Upper lobe of left lung (tissue), 6 donors: ENCODE data around the gene XIRP1. TPM values are rescaled to one million over a fixed set of nuclear protein-coding genes. Genes with fewer than 3 reads are reported as not detected.

Source experiments
- ATAC-seq, 2 donors: fragments of 200-7000 bp; cut with Tn5 transposase; one replicate each; pipeline ENCODE4 v1.9.1; 2022; ENCODE audit warnings: mild to moderate bottlenecking in 2 of 2, moderate library complexity in 2 of 2; ENCODE audit not compliant: low FRiP score in 2 of 2
- DNase-seq, 2 donors: peaks; one replicate each; pipeline ENCODE4 v3.0.0-alpha.2; 2019 to 2020
- H3K27ac ChIP-seq, 4 donors: fragments of 200-600 bp; sonication (generic); one replicate each; pipeline ENCODE4 v1.5.1; 2016 to 2019
- H3K27me3 ChIP-seq, 4 donors: fragments of 200-600 bp; sonication (generic); one replicate each; pipeline ENCODE4 v1.5.1; 2017 to 2019
- H3K36me3 ChIP-seq, 4 donors: fragments of 200-600 bp; sonication (generic); one replicate each; pipeline ENCODE4 v1.5.1; 2016 to 2019
- H3K4me1 ChIP-seq, 4 donors: fragments of 200-600 bp; sonication (generic); one replicate each; pipeline ENCODE4 v1.5.1; 2018 to 2019
- H3K4me3 ChIP-seq, 4 donors: fragments of 200-600 bp; sonication (generic); one replicate each; pipeline ENCODE4 v1.5.1; 2017 to 2019; ENCODE audit warnings: mild to moderate bottlenecking in 2 of 4, moderate library complexity in 1 of 4
- H3K9me3 ChIP-seq, 4 donors: fragments of 200-600 bp; sonication (generic); one replicate each; pipeline ENCODE4 v1.5.1; 2018 to 2019
- CTCF ChIP-seq, 6 experiments: fragments of 450-650 bp in 4 of 6; fragments of 200-600 bp in 2 of 6; sonication (generic) in 2 of 6; IDR thresholded peaks; one replicate each; pipeline ENCODE4 v1.5.1; 2016 to 2019; ENCODE audit warnings: antibody characterized with exemption in 6 of 6
- EP300 ChIP-seq, 4 donors: sonication (generic); formaldehyde crosslinking; IDR thresholded peaks; one replicate each; pipeline ENCODE4 v1.5.1; 2017; ENCODE audit warnings: antibody characterized with exemption in 4 of 4, control low read depth in 2 of 4
- POLR2A ChIP-seq, 4 donors: fragments of 450-650 bp; IDR thresholded peaks; one replicate each; pipeline ENCODE4 v1.5.1; 2016 to 2017; ENCODE audit warnings: antibody characterized with exemption in 4 of 4, mild to moderate bottlenecking in 2 of 4
- POLR2AphosphoS5 ChIP-seq, 2 donors: sonication (generic); formaldehyde crosslinking; IDR thresholded peaks; one replicate each; pipeline ENCODE4 v1.5.1; 2017; ENCODE audit warnings: antibody characterized with exemption in 2 of 2
- WGBS, 2 donors: methylation state at CpG; one replicate each; pipeline ENCODE4 v1.1.5; 2017 to 2018; 5-methylcytosine and 5-hydroxymethylcytosine counted together
- total RNA-seq, 6 donors: library from RNA; depleted of rRNA in 4 of 6; stranded (reverse); fragments of >200 nt in 4 of 6; gene quantifications; one replicate each; pipeline versions ENCODE4 v1.1.0 to v1.2.1, GENCODE V29; 2016 to 2021
- donor health status: DM: no; HTN: no; CAD: no; lungs with moderate emphysema.
- donor health status: DM: no; HTN: yes; CAD: no; lungs with severe emphysema.

Gene XIRP1
- total RNA-seq, 6 donors from 2014 or later, result 0.07 to 1.2 (median 0.10) TPM; not detected in 3

- no peak for DNase-seq
- TF ChIP-seq EP300 (IDR thresholded peaks at IDR 0.05), result no peak
- TF ChIP-seq POLR2A (IDR thresholded peaks at IDR 0.05), result no peak
- TF ChIP-seq CTCF (IDR thresholded peaks at IDR 0.05), result no peak
- no peak for TF ChIP-seq POLR2AphosphoS5 (IDR thresholded peaks at IDR 0.05)
- H3K27ac ChIP-seq, result no peak overlapping the region
- H3K9me3 ChIP-seq, result no peaks in the 10 kb centered on the region
- no peak for ATAC-seq
- no peaks in the 10 kb centered on the region for H3K27me3 ChIP-seq
- 89 to 100% methylated on average over 1 to 3 of the region's 3 CpGs for WGBS, 2 donors
- peaks cover 4 to 9% (median 7%) of the 10 kb centered on the region in 4 donors for H3K4me1 ChIP-seq
- no peak overlapping the region for H3K4me3 ChIP-seq
- no peaks in the 10 kb centered on the region for H3K36me3 ChIP-seq
Measured at GRCh38 chr3:39191773-39192172, 622 bp downstream of the XIRP1 start.

- Histone ChIP-seq H3K9me3 (no peaks in the 10 kb centered on the region), H3K4me1 (peaks cover 4 to 9% (median 7%) of the 10 kb centered on the region in 4 donors), H3K4me3 (no peak overlapping the region), H3K36me3 (no peaks in the 10 kb centered on the region), H3K27me3 (no peaks in the 10 kb centered on the region), H3K27ac (no peak overlapping the region)
- TF ChIP-seq EP300 (IDR thresholded peaks at IDR 0.05) (no peak), POLR2A (IDR thresholded peaks at IDR 0.05) (no peak), POLR2AphosphoS5 (IDR thresholded peaks at IDR 0.05) (no peak), CTCF (IDR thresholded peaks at IDR 0.05) (no peak)
- WGBS, 2 donors, result 89 to 100% methylated on average over 1 of the region's 1 CpG
- ATAC-seq (no peak), DNase-seq (no peak)
Measured at GRCh38 chr3:39191111-39191510, 1.3 kb downstream of the XIRP1 start.

- no peaks in the 10 kb centered on the region for H3K27me3 ChIP-seq
- DNase-seq (peak in 1 of 2 donors; percentile 32), ATAC-seq (no peak)
- TF ChIP-seq CTCF (IDR thresholded peaks at IDR 0.05) (no peak), EP300 (IDR thresholded peaks at IDR 0.05) (no peak), POLR2AphosphoS5 (IDR thresholded peaks at IDR 0.05) (no peak), POLR2A (IDR thresholded peaks at IDR 0.05) (no peak)
- H3K36me3 ChIP-seq, result no peaks in the 10 kb centered on the region
- H3K27ac ChIP-seq, result no peak overlapping the region
- H3K4me1 ChIP-seq, result peaks cover 4 to 9% (median 7%) of the 10 kb centered on the region in 4 donors
- H3K9me3 ChIP-seq, result no peaks in the 10 kb centered on the region
- WGBS, 2 donors, result 79 to 91% methylated on average over 6 to 7 of the region's 7 CpGs
- H3K4me3 ChIP-seq, result no peak overlapping the region
Measured at GRCh38 chr3:39190281-39191025, 1.9 kb downstream of the XIRP1 start.

- no peak for TF ChIP-seq POLR2A (IDR thresholded peaks at IDR 0.05)
- no peak for TF ChIP-seq EP300 (IDR thresholded peaks at IDR 0.05)
- peak; percentile 26 to 32 for TF ChIP-seq POLR2AphosphoS5 (IDR thresholded peaks at IDR 0.05)
- peak in 5 of 6 experiments; percentile 83 to 91 (median 84) for TF ChIP-seq CTCF (IDR thresholded peaks at IDR 0.05)
- Histone ChIP-seq H3K4me1 (peaks cover 4 to 9% (median 7%) of the 10 kb centered on the region in 4 donors), H3K27me3 (no peaks in the 10 kb centered on the region), H3K36me3 (no peaks in the 10 kb centered on the region), H3K27ac (no peak overlapping the region), H3K9me3 (no peaks in the 10 kb centered on the region), H3K4me3 (no peak overlapping the region)
- DNase-seq, result peak in 1 of 2 donors; percentile 81
- peak; percentile 66 to 76 for ATAC-seq
- WGBS, 2 donors, result 26 to 28% methylated on average over 5 of the region's 5 CpGs
Measured at GRCh38 chr3:39189959-39190269, 2.5 kb downstream of the XIRP1 start.
